GM10266 (cell line): ENCODE data around the gene COL7A1.
A peak's percentile ranks its signal among the peaks of the same experiment; 100 is the strongest.

Experiments
- DNase-seq: peaks from one replicate; pipeline ENCODE4 v3.0.0; 2012; ENCODE audit errors: extremely low spot score
- TF ChIP-seq, protein P1 (sequence below): IDR thresholded peaks from 2 replicates; pipeline ENCODE4 v1.5.1; 2012; ENCODE audit warnings: mild to moderate bottlenecking, low read depth; ENCODE audit not compliant: control insufficient read depth, insufficient read depth; ENCODE audit errors: missing control alignments

Gene COL7A1

DNA sequence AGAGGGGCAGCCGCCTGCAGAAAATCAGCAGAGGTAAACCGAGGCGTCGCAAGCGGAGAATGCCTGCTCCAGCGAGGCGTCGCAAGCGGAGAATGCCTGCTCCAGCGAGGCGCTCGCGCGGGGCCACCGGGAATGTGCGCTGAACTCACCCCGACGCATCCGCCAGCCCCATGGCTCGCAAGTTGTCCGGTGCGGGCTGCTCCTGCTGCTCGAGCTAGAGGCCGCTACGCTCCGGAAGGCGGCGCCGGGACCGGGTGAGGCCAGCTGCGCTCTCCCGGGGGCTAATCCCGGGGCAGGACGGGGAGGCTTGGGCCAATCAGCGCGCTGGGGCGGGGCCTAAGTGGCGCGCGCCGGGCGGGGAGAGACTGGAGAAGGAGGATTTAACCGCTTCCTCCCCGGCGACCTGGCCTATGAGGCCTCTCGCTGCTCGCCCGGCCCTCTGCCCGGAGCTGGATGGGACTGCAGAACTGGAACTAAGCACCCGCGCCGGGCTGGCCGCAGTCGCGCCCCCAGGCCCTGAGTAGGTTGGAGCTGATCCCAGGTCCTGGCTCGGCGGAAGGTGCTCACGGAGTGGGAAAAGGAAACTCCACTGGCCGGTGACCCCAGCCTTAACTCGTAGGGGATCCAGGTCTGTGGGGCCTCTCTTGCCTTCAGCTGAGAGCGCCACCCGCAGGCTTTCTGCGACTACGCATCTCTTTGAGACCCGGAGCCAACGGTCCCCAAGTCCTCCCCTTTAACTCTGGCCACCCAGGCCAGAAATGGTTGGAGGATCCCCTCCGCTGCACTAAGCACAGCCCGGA, 40.3 kb upstream of the COL7A1 start, which contains the start of gene SLC26A6:
Gene SLC26A6, minus strand, starts transcription at position 240 of the 800 bp plus-strand sequence. Its CDS starts 68 bp downstream, at position 172.
- peak; percentile 99 for DNase-seq
- TF ChIP-seq, protein P1, sequence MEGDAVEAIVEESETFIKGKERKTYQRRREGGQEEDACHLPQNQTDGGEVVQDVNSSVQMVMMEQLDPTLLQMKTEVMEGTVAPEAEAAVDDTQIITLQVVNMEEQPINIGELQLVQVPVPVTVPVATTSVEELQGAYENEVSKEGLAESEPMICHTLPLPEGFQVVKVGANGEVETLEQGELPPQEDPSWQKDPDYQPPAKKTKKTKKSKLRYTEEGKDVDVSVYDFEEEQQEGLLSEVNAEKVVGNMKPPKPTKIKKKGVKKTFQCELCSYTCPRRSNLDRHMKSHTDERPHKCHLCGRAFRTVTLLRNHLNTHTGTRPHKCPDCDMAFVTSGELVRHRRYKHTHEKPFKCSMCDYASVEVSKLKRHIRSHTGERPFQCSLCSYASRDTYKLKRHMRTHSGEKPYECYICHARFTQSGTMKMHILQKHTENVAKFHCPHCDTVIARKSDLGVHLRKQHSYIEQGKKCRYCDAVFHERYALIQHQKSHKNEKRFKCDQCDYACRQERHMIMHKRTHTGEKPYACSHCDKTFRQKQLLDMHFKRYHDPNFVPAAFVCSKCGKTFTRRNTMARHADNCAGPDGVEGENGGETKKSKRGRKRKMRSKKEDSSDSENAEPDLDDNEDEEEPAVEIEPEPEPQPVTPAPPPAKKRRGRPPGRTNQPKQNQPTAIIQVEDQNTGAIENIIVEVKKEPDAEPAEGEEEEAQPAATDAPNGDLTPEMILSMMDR: peak; percentile 77

GRCh38 chr3:48634661-48635221, 39.6 kb upstream of the COL7A1 start:
- DNase-seq: peak; percentile 72
- TF ChIP-seq, protein P1: no peak

- no peak for DNase-seq
- TF ChIP-seq, protein P1: no peak
Measured at GRCh38 chr3:48633743-48634142, 38.6 kb upstream of the COL7A1 start.

DNA sequence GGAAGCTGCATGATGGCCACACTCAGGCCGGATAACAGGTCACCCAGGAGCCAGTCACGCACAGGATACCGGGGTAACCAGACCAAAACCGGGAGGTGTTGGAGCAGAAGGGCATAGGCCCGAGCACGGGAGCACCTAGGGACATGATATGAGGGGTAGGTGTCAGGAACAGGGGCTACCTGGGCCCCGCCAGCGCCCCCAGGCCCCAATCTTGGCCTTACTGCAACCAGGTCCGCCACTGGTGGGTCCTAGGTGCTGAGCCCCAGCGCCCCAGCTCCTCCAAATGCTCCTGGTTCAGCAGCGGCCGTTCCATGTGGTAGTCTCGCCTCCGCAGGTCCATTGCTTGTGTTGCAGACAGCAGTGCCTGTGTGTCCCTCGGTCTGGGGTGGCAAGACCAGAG, 38.1 kb upstream of the COL7A1 start:
- TF ChIP-seq, protein P1: no peak
- no peak for DNase-seq

GRCh38 chr3:48631516-48632448, 36.7 kb upstream of the COL7A1 start:
- no peak for DNase-seq
- TF ChIP-seq, protein P1: no peak

DNA sequence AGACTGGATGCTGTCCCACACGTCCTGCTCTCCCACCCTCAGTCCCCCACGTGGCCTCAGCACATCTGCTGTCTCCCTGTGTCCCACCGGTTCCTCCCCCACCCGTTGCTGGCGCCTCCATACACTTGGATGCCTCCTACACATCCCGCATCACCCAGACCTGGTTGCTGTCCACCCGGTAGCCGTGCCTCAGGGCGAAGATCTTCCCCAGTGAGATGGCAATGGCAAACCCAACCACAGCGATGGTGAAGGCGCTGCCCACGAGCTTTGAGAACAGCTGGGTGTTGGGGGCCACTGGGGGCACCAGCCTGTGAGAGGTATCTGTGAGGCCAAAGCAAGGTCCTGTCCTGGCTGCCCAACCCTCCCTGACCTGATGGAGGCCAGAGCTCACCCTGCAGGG, 35.7 kb upstream of the COL7A1 start:
- DNase-seq: no peak
- TF ChIP-seq, protein P1: no peak
